ENCODE data around the gene NT5C1A.

DNA sequence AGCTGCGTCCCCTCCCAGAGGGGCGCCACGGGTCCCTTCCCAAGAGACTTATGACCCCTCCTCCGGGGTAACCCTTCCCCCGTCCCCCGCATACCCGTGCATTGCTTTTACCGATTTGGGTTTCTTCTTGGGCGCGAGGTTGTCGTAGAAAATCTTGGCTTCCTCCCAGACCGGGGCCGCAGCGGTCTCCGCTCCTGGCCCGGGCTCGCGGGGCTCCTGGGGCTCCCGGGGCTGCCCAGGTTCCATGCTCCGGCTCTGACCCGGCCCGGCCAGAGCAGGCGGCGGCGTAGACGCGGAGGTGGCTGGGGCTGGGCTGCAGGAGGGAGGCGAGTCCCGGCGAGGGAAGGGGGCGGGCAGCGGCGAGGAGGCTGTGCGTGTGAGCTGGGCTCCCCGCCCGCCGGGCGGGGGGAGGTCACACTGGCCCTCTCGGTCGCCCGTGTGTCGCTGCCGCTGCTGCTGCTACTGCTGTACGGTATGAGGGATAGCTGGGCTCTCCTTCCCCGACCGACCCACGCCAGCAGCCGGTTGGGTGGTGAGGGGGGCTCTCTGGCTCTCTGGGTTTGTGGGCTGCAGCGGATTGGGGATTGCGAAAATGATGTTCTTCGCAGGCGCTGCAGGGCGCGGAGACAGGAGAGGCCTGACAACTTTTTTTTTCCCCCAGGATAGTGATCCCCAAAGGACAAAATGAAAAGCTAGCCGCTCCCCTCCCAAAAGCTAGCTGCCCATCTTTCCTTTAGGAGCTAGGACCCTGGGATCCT is at the start of gene NT5C1A:
- no peak for TF ChIP-seq ELK4 (IDR thresholded peaks at IDR 0.05; ENCODE audit: borderline replicate concordance, low read depth, low read length)
- no peak for TF ChIP-seq KLF7 (tag by site-specific recombination; IDR thresholded peaks at IDR 0.05; ENCODE audit: borderline replicate concordance)
- no peak for TF ChIP-seq CTCF (tag by site-specific recombination; IDR thresholded peaks at IDR 0.05)
- no peak for TF ChIP-seq ZSCAN5A (tag by site-specific recombination; IDR thresholded peaks at IDR 0.05)
- no peak for TF ChIP-seq ZBTB17 (tag by site-specific recombination; IDR thresholded peaks at IDR 0.05)
- TF ChIP-seq TRIM28 (IDR thresholded peaks at IDR 0.05; ENCODE audit: borderline replicate concordance, low read length): no peak
- TF ChIP-seq KLF8 (tag by site-specific recombination; IDR thresholded peaks at IDR 0.05): no peak
- no peak for TF ChIP-seq ZNF248 (tag by site-specific recombination; IDR thresholded peaks at IDR 0.05)

All from HEK293 (cell line).